DMS79 treated with DMSO at 0.1 percent for 48 hours (cell line): ENCODE results near the gene HOXA10.
A peak's percentile ranks its signal among the peaks of the same experiment; 100 is the strongest.

Source experiments
- DNase-seq: peaks from one replicate; lab custom pipeline; 2025; lab: John Stamatoyannopoulos, UW

The HOXA10 gene

DNA sequence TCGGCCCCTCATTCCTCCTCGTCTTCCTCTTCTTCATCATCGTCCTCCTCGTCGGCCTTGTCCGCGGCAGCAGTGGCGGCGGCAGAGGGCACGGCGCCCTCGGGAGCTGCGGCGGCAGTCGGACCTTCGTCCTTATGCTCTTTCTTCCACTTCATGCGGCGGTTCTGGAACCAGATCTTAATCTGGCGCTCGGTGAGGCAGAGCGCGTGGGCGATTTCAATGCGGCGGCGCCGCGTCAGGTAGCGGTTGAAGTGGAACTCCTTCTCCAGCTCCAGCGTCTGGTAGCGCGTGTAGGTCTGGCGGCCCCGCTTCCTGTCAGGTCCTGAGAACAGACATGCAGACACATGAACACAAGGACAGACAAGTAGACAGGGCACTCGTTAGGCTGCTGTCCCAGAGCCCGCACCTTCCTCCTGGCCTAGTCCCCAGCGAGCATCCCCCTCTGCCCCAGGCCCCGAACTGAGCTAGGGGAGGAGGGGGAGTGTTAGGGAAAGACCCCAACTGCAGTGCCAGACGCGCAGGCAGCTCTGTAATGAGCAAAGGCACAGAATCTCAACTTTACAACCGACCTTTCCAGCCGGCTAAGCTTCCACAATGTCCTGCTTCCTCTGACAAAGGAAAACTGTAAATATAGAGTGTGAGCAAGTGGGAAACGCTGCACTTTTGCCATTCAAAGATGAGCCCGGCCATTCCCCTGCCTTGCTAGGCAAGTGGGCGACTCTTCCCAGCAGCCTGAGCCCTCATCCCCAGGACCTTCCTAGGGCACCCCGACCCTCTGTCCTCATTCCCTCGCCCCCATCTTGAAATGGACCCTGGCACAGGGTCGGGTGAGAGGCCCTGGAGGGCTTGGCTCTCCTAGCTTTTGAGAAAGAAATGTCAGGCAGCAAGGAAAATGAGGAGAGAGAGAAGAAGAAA, 19.0 kb downstream of the HOXA10 start:
- no peak for DNase-seq

DNA sequence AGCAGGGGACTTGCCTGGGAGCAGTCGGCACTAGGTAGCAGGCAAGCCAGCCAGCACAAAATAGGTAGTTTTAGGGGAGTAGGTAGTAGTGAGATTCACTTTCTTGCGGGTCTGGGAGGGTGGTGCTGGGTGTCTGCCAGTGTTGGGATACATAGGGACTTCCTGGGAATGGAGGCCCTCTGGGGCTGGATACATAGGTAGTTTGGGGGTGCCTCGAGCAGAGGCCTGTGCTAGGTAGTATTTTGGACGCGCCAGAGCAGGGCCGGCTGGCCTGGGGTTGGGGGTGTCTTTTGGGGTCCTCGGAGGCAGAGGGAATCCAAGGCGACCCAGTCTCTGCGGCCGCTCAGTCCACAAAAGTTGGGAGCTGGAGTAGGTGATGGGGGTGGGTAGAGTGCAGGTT, 19.8 kb downstream of the HOXA10 start:
- DNase-seq, result no peak

DNA sequence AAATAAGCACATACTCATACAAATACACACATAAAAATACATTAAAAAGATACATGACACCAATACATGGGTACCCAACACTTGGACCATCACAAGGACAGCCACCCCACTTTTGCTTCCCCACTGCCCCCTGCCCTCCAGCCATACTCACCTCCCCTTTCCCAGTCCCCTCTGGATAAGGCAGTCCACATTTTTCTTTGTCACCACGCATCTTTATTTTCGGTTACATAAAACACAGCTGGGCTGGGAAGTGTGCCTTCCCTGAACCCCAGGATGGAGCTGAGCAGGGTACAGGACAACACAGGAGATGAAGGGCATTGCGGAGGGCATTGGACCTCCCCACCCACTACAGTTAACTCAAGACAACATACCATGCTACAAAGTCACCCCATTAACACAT, 20.6 kb downstream of the HOXA10 start:
- no peak for DNase-seq

DNA sequence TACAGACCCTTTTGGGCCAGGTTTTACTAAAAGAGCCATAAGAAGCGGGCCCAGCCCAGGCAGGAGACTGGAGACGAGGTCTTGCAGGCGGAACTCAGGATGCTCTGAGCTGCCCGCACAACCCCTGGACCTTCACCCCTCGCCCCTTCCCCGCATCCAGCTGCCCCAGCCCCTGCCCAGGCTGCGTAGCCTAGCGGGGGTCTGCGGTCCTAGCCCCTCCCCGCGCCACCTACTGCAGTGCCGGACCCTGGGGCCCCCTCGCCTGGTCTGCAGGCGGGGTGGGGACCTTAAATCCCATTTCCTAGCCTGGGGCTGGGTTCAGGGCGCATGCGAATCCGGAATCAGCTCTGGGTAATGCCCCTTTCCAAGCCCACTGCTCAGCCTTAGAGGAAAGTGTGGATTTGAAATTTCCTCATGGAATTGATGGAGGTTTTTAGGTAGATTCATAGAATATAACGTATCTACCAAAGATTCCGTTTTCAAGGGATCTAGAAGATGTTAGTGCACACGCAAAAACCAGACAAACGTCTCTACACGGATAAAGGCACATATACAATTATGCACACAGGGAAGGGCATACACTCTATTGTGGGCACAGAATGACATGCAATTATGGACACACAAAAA, 21.2 kb downstream of the HOXA10 start:
- DNase-seq, result no peak

DNA sequence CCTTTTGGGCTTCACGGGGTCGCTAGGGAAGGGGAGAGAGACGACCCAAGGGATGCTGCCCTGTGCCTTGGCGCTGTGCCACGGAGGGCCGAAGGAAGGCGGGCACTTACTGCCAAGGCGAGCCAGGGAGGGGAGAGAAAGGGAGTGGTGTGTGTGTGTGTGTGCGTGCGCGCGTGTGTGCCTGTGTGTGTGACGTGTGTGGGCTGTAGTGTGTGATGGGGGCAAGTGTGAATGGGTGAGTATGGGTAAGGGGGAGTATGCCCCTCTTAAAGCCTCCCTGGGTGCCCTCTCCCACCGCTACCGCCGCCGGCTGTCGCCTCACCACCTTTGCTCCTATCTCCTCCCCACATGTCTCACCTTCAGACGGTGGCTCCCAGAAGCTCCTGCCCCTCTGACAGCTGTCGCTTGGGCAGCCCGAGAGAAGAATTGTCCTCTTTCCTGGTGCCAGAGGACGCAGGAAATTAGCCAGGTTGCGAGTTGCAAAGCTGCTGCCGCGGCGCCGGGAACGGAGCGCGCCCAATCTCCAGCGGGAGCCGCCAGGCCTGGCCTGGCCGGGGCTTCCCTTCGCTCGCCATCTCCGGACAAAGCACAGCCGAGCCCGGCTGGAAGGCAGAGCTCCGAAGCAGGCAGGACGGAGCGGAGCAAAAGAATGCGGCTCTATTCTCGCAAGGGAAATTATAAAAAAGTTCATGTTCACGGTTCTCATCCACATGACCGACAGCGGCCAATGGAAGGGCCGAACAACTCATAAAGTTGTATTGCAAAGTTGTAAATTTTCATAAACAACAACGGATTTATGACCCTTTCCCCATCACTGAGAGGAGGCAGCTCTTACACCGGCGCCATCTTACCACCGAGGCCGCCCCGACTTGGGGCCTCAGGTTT, 21.9 kb downstream of the HOXA10 start, which contains the start of gene HOXA3:
Gene HOXA3 (minus strand): TSS at position 653 of the 885 bp plus-strand sequence. CDS start 41,943 bp downstream, outside the sequence.
- peak; percentile 42 for DNase-seq

DNA sequence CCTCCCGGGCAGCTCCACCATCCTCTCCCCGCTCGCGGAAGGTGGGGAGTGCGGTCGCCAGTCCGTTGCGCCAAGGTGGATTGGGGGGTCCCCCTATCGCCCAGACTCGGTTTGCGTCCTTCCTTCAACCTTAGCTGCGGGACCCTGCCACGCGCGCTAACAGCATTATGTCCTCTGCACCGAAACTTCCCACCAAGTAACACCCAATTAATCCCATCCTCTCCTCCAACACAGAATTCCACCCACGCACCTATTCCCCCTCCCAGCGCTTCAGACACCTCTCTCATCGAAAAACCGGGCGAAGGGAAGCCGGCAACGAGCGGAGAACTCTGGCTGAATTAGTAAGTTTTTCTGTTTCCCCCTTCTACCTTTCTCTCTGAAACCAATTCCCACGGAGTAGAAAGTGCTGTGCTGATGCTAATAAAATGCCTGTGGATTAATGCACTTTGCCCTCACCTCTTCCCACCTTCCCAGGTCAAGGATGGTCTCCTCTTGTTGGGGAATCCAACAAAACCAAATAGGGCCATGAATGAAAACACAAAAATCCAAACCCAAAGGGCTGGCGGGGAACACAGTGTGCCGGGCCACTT, 22.7 kb downstream of the HOXA10 start:
- peak; percentile 76 for DNase-seq

DNA sequence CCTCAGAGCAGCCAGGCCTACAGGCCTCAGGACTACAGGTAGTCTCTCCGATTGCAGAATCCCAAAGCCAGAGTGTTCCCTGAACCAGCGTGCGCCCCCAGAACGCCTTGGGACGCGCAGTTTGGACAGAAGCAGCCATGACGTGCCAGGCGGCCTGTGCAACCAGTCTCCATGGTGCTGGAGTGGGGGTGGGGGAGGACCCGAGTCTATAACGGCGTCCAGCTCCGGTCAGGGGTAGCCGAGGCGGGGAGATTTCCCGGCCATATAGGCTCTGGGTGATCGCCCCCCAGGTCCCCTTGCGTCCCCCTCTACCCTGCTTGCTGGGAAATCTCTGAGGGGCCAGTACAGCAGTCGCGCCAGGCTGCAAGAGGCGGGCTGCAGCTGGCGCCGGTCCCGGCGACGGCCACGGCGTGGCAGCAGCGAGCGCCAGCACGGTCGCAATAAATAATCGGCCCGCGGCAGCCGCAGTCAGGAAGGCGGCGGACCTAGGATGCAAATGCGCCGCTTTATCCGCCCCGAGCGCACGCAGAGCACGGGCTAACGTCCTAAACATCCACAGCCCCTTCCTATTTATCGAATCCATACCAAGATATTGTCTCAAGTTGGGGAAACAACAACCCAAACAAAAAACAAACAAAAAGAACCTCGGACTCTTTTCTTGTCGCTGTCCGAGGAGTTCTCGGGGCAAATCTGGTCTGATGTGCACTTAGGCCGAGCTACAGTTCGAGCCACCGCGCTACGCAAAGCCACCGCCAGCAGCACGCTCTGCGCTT, 23.4 kb downstream of the HOXA10 start:
- DNase-seq, result peak; percentile 81

DNA sequence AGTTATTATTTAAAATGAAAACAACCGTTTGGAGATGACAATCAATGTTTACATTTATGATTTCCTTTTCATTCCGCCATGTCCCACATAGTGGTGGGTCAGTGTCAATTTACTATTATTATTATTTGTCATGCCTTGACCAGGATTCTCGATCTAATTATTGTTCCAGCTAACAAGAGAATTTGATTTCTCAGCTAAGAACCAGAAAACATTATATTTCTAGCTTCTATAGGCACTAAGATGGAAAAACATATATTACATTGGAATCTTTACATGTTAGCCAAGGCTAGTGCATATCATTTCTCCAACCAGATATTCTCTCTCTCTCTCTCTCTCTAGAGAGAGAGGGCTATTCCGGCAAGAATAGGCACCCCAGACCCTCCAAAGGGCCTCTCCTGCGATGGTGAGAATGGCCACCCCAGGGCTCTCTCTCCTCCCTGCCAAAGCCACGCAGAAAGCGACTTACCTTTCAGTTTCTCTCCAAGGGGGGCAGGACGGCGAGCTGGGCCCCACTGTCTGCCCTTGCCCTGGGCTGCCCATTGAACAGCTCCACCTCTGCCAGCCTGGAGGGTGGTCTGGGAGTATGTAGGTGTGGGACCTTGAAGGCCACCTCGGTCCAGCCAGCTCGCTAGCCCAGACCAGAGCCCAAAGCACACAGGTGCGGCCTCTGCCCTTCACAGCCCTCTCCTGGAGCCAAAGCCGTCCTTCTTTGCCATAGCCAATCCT, 24.1 kb downstream of the HOXA10 start:
- peak; percentile 72 for DNase-seq

DNA sequence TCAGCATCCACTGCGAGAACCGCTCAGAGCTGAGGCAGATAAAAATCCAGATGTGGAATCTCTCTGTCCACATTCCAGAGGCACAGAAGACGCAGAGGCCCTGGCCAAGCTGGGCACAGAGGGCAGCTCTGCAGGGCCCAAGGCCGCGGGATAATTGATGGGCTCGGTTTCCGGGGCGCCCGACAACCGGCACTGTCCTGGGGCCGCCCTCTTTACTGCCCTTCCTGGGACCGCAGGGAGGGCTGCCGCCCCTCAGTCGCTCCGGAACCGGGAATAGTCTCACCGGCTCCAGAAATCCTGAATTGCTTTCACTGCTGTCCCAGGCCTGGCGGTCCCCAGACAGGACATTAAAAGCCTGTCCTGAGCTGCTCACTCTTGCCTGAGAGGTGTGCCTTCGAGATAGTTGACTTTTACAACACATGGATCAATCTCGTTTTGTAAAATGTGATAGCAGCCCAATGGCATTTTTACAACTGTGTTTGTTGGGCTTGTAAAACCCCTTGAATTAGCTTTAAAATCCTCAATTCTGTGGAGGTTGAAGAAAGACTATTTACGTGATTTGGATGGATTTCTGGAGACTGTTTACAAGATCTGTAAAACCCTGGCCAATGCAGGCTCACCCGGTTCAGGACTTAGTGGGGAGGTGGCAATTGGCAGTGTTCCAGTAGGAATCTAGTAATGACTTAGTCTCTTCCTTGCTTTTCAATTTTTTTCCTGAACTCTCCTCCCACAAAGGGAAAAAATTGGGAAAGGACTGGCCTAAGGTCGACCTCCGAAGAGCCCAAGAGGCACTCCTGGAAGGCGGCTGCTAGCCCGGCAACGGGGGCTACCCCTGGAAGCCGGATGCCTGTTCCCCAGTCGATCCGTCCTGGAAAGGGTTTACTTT, 25.1 kb downstream of the HOXA10 start:
- peak; percentile 64 for DNase-seq

DNA sequence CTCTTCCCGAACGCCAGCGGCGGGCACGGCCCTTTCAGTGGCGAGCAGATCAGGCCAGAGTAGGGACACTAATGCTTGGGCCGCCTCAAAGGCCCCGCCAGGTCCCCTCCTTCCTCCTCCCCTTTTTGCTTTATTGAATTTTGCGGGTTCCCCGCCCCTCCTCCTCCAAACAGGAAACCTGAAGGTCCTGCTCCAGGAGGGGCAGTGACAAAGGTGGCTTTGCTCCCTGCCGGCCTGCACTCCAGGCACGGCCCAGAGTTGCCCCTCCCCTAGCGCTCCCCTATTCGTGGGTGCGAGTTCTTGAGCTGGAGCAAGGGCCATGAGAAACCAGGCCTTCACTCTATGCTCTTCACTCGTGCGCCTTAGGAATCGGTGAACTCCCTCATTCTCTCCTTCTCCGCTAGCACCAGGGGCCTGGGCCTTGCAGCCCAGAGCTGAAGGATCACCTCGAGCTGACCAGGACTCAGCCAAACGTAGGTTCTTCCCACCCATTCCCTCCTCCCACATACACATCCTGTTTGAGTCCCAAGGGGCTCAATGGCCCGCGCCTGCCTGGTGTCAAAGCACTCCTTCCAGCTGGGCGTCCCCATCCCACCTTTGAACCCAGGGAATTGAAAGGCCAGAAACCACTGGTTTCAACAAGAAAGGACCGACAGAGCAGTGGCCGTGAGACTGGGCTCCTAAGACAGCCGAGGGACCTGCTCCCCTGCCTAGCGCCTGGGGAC, 25.9 kb downstream of the HOXA10 start:
- peak; percentile 35 for DNase-seq

DNA sequence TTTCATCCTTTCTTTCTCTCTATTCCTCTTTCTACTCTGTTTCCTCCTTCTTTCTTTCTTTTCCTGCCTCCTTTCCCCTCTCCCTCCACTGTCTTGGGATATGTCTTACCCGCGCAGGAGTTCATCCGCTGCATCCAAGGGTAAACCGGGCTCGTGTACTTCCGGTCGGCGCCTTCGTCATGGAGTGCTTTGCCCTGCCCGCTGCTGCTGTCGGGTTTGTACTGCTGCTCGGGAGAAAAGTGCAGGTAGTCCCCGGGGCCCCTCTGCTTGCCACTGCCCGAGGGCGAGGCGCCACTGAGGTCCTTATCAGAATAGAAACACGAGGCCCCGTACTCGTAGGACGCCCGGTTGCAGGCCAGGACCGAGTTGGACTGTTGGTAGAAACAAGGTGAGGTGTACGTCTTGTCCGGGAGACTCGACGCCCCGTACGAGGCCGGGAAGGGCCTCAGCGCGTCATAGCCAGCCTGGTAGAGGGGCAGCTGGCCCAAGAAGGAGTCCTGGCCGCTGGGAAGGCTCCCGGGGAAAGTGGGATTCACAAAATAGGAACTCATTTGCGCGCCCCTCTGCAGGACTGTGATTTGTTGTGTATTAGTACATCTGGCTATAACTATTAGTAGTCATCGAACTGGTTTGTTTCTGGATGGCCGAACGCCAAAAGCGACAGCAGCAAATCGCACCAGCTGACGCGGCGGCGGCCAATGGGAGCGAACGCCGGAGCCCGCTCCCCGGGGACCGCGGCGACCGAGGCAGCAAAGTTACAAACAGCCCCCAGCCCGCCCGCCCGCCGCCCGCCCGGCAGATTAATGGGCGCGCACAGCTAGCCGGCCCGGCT, 26.7 kb downstream of the HOXA10 start, which contains the start of gene HOXA6:
Gene HOXA6 (minus strand): TSS at position 576 of the 832 bp plus-strand sequence. CDS start 25 bp downstream, at position 551.
- DNase-seq, result peak; percentile 60

DNA sequence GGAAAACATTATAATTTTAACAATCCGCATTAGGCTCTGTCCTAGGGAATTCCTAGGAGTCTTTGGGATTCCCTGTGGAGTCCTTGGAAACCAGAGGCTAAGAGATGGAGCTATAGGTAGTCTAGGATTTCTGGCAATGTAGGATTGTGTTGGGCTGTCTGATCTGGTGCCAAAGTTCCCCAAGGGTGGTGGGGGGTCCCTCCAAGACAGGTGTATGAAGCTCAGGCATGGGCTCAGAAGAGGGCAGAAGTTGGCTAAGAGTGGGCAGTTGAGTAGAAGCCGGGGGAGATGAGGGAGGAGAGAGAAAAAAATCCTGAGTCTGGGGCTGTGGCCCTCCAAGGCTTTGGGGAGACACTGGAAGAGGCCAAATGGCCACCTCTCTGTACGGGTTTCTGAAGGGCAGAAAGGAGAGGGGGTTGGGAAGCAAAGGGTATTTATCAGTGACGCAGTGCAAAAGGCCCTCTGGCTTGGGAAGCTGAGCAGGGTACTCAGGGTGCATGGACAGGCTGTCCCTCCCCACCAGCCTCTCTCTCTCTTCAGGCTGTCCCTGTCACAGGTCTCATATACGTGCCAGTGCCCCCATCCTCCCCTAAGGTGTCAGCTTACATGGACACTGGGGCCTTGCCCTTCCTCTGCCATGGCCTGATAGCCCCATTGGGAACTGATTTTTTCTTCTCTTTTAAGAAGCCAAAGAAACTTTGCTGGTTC, 27.5 kb downstream of the HOXA10 start:
- no peak for DNase-seq

DNA sequence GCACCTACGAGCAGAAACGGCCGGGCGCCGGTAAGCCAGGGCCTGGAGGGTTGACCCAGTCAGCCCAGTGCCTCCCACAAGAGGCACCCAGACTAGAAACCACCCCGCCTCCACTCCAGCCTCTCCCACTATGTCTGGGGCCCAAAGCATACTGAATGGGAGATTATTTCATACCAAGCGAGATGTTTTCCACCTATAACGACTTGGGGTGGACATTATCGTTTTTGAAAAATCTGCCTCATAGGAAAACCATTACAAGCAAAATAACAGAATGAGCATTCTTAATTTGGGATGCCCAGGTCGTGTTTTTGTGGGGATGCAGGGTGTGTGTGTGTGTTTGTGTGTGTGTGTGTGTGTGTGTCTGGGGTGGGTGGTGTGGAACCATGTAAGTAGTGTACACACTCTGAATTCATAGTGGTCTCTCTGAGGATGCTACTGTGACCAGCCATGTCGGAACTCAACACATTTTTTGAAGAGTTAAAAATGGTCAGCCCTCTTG, 28.2 kb downstream of the HOXA10 start:
- no peak for DNase-seq

DNA sequence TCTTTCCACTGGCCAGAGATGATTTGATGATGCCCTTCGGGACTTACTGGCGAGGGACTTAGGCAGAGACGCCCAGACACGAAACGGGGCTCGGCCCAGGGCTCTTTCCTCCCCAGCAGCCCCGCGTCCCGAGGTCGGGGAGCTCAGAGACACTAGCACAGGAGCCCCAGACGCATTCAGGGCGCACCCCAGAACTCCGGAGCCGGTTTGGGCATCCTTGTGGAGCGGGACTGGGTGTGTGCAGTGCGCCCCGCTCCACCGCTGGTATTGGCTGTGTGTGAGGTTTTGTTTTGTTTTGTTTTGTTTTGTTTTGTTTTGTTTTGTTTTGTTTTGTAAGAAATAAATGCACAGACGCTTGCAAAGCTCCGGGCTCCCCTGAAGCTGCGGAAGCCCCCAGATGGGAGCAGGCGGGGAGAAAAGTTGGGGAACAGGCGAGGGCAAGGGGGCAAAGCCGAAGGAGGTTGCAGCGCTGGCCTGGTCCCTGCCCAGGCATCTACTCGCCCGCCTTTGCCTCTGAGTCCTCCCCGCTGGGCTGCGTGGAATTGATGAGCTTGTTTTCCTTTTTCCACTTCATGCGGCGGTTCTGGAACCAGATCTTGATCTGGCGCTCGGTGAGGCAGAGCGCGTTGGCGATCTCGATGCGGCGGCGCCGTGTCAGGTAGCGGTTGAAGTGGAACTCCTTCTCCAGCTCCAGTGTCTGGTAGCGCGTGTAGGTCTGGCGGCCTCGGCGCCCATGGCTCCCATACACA, 28.8 kb downstream of the HOXA10 start:
- DNase-seq, result no peak

DNA sequence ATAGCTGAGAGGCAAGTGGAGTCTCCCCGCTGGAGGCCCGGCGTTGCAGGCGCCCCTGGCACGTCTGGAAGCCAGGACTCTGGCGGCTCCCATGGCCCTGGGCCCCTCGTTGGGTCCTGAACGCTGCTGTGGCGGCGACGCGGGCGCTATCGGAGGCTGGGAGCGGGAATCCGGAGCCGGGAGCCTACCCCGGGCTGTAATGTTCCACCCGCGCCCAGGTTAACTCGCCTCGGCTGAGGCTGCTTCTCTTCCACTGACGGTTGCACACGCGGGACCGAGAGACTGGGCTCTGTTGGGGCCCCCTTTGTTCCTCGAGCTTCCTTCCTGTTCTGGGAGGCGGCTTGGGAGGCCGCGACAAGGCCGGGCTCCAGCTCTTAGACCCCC, 29.3 kb downstream of the HOXA10 start:
- no peak for DNase-seq
